B cell (primary cell): ENCODE data around the gene PHACTR1. TPM values are rescaled to one million over a fixed set of nuclear protein-coding genes. Genes with fewer than 3 reads are reported as not detected.
A peak's percentile ranks its signal among the peaks of the same experiment; 100 is the strongest.

Experiments
- ATAC-seq: fragments of 200-7000 bp; cut with Tn5 transposase; one replicate; pipeline ENCODE4 v1.10.0; 2021; ENCODE audit warnings: low read depth, mild to moderate bottlenecking, moderate number of reproducible peaks, moderate library complexity
- CTCF ChIA-PET: fragments of 350-600 bp; sonication (Branson Sonifier 250); formaldehyde crosslinking; loops from one replicate; lab custom pipeline; 2021; ENCODE audit warnings: antibody characterized with exemption, inconsistent platforms; lab: Charles Lee
- POLR2A ChIA-PET: fragments of 350-600 bp; sonication (Branson Sonifier 250); formaldehyde crosslinking; loops from one replicate; lab custom pipeline; 2021; ENCODE audit warnings: antibody characterized with exemption; lab: Charles Lee
- DNase-seq: peaks from one replicate; pipeline ENCODE4 v3.0.0; 2013
- H2AFZ ChIP-seq: 2 replicates; pipeline ENCODE4 v1.6.1; 2012; ENCODE audit warnings: mild to moderate bottlenecking, low read depth, low read length; ENCODE audit not compliant: insufficient read depth, poor library complexity, severe bottlenecking
- H3K27ac ChIP-seq, 2 donors: 1 replicate in 1 of 2; 2 replicates in 1 of 2; pipeline ENCODE4 v1.5.1; 2012 to 2013; ENCODE audit warnings: low read length in 2 of 2, mild to moderate bottlenecking in 2 of 2, moderate library complexity in 1 of 2
- H3K27me3 ChIP-seq, 4 experiments: fragments of 200-600 bp in 1 of 4; sonication (generic) in 1 of 4; replicated peaks in 1 of 4; 1 replicate in 2 of 4; 2 replicates in 2 of 4; pipeline versions ENCODE4 v1.6.1 to v1.7.0; 2013 to 2016; ENCODE audit warnings: low read length in 3 of 4, mild to moderate bottlenecking in 2 of 4, mixed read lengths in 1 of 4, moderate library complexity in 1 of 4; ENCODE audit not compliant: insufficient read depth in 4 of 4, control insufficient read depth in 3 of 4; ENCODE audit errors: control extremely low read depth in 1 of 4
- H3K36me3 ChIP-seq, 2 experiments: replicated peaks in 1 of 2; 1 replicate in 1 of 2; 2 replicates in 1 of 2; pipeline versions ENCODE4 v1.6.1 to v1.7.1; 2013; ENCODE audit warnings: low read length in 1 of 2; ENCODE audit not compliant: insufficient read depth in 2 of 2, control insufficient read depth in 1 of 2; ENCODE audit errors: control extremely low read depth in 1 of 2, extremely low read depth in 1 of 2
- H3K4me1 ChIP-seq, 2 donors: fragments of 200-600 bp in 1 of 2; sonication (generic) in 1 of 2; 1 replicate in 1 of 2; 2 replicates in 1 of 2; pipeline versions ENCODE4 v1.5.1 to v1.6.1; 2013 to 2017; ENCODE audit warnings: low read length in 2 of 2; ENCODE audit not compliant: control insufficient read depth in 2 of 2, insufficient read depth in 2 of 2
- H3K4me2 ChIP-seq: replicated peaks from 2 replicates; pipeline ENCODE3; 2012; ENCODE audit warnings: mild to moderate bottlenecking, low read depth, low read length; ENCODE audit not compliant: poor library complexity, severe bottlenecking
- H3K4me3 ChIP-seq, 5 experiments: fragments of 200-600 bp in 1 of 5; sonication (generic) in 1 of 5; 1 replicate in 3 of 5; 2 replicates in 2 of 5; pipeline versions ENCODE4 v1.5.1 to v1.7.0; 2011 to 2016; ENCODE audit warnings: low read length in 4 of 5, mild to moderate bottlenecking in 4 of 5, low read depth in 2 of 5, control low read depth in 1 of 5, moderate library complexity in 1 of 5; ENCODE audit not compliant: insufficient read depth in 1 of 5; ENCODE audit errors: control extremely low read depth in 1 of 5, extremely low read depth in 1 of 5
- H3K79me2 ChIP-seq: fragments of 200-600 bp; sonication (generic); one replicate; pipeline ENCODE4 v1.6.0; 2016; ENCODE audit warnings: low read length; ENCODE audit not compliant: control insufficient read depth, insufficient read depth
- H3K9ac ChIP-seq: fragments of 200-600 bp; sonication (generic); 2 replicates; pipeline ENCODE4 v1.6.1; 2017; ENCODE audit warnings: mild to moderate bottlenecking, low read length, moderate library complexity
- H3K9me3 ChIP-seq, 3 donors: one replicate each; pipeline versions ENCODE4 v1.6.1 to v1.7.1; 2013; ENCODE audit warnings: low read length in 2 of 3; ENCODE audit not compliant: control insufficient read depth in 2 of 3, insufficient read depth in 1 of 3; ENCODE audit errors: control extremely low read depth in 1 of 3
- H4K20me1 ChIP-seq: 2 replicates; pipeline ENCODE4 v1.6.0; 2012; ENCODE audit warnings: mild to moderate bottlenecking, low read length; ENCODE audit not compliant: insufficient read depth, control insufficient read depth, poor library complexity, severe bottlenecking
- H3K27ac Mint-ChIP-seq: one replicate; pipeline ENCODE4 v1.8.0; 2021; ENCODE audit warnings: mixed read lengths
- H3K27me3 Mint-ChIP-seq: one replicate; pipeline ENCODE4 v1.8.0; 2021; ENCODE audit warnings: mixed read lengths
- H3K4me1 Mint-ChIP-seq: one replicate; pipeline ENCODE4 v1.8.0; 2021; ENCODE audit warnings: mixed read lengths
- H3K4me3 Mint-ChIP-seq: one replicate; pipeline ENCODE4 v1.8.0; 2021; ENCODE audit warnings: mixed read lengths
- H3K9me3 Mint-ChIP-seq: one replicate; pipeline ENCODE4 v1.8.0; 2022; ENCODE audit warnings: mixed read lengths; ENCODE audit not compliant: insufficient read depth
- CTCF ChIP-seq: fragments of 200-600 bp; IDR thresholded peaks from one replicate; pipeline ENCODE4 v1.8.0; 2022; ENCODE audit warnings: antibody characterized with exemption, mild to moderate bottlenecking
- EZH2 ChIP-seq: IDR thresholded peaks from 2 replicates; pipeline ENCODE4 v1.6.1; 2012; ENCODE audit warnings: borderline replicate concordance, low read depth, mild to moderate bottlenecking, moderate library complexity, low read length; ENCODE audit not compliant: insufficient read depth, poor library complexity, severe bottlenecking
- WGBS: methylation state at CpG from one replicate; pipeline ENCODE4 v1.1.5; 2013; ENCODE audit warnings: missing lambda C conversion rate; ENCODE audit not compliant: insufficient coverage; 5-methylcytosine and 5-hydroxymethylcytosine counted together
- intact Hi-C: fragments of 100-400 bp; cut with micrococcal nuclease; formaldehyde crosslinking; loops from one replicate; pipeline ENCODE4 v1.10.0; 2022
- polyA plus RNA-seq: library from polyadenylated mRNA; depleted of rRNA; stranded (reverse); fragments of >200 nt; gene quantifications from 2 replicates; pipeline ENCODE4 v1.2.3, GENCODE V29; 2012
- total RNA-seq, 2 donors: library from RNA; stranded (reverse); fragments of 120-200 nt in 1 of 2; gene quantifications; 1 replicate in 1 of 2; 2 replicates in 1 of 2; pipeline versions ENCODE4 v1.2.3 to v1.2.4, GENCODE V29; 2013 to 2022

Gene PHACTR1
- total and polyA plus RNA-seq, 2 donors (not counting 1 experiment from before 2014, with no cell fraction given): 30.2 to 129 TPM

GRCh38 chr6:12962529-12962928, 246.0 kb downstream of the PHACTR1 start:
- peaks cover 0 to 13% (median 8%) of the 10 kb centered on the region in 4 experiments for H3K27me3 ChIP-seq
- H3K9ac ChIP-seq: no peak overlapping the region
- ChIA-PET POLR2A (no interaction called here), CTCF (no interaction called here)
- no peaks in the 10 kb centered on the region for H3K79me2 ChIP-seq
- DNase-seq (no peak), ATAC-seq (no peak)
- intact Hi-C loops: no loop called here
- H4K20me1 ChIP-seq: no peaks in the 10 kb centered on the region
- no peak for TF ChIP-seq CTCF
- TF ChIP-seq EZH2: no peak
- H3K4me3 Mint-ChIP-seq: no peak overlapping the region
- no peaks in the 10 kb centered on the region for H3K36me3 ChIP-seq
- H3K9me3 ChIP-seq: no peaks in the 10 kb centered on the region
- H3K27me3 Mint-ChIP-seq: peaks cover 34% of the 10 kb centered on the region
- no peak overlapping the region for H2AFZ ChIP-seq
- H3K27ac Mint-ChIP-seq: no peak overlapping the region
- H3K4me3 ChIP-seq: no peak overlapping the region
- no peak overlapping the region for H3K27ac ChIP-seq
- peak overlapping the region; percentile 20 for H3K4me2 ChIP-seq
- 67% methylated on average over 1 of the region's 1 CpG for WGBS
- H3K9me3 Mint-ChIP-seq: no peaks in the 10 kb centered on the region
- H3K4me1 Mint-ChIP-seq: peaks cover 20% of the 10 kb centered on the region
- peaks cover 15 to 18% of the 10 kb centered on the region in 2 donors for H3K4me1 ChIP-seq

DNA sequence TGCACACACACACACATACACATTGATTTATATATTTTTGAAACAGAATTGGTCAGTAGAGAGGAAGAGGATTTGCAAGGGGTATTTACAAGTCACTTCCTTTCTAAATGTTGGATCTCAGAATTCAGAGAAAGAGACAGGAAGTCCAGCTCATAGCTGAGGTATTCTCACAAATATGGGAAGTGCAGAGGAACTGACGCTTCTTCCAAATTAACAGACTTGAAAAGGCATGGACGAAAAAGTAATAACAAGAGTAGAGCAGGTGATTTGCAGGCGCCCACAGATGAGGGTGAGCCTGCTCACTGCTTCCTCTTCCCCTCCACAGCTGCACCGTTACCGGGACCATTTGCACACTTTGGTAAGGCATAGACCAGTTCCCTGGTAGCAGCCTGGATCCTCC, 246.4 kb downstream of the PHACTR1 start:
- POLR2A ChIA-PET: no interaction called here
- Histone ChIP-seq H3K9ac (no peak overlapping the region), H3K4me2 (peak overlapping the region; percentile 20)

More for the DNA sequence above, 246.4 kb downstream of the PHACTR1 start:
- intact Hi-C loops: no loop called here
- Mint-ChIP-seq H3K9me3 (no peaks in the 10 kb centered on the region), H3K4me1 (peaks cover 15% of the 10 kb centered on the region), H3K27me3 (peaks cover 34% of the 10 kb centered on the region), H3K4me3 (no peak overlapping the region), H3K27ac (no peak overlapping the region)
- Histone ChIP-seq H3K4me3 (no peak overlapping the region), H2AFZ (peak overlapping the region; percentile 55), H3K9me3 (no peaks in the 10 kb centered on the region), H3K27me3 (peaks cover 0 to 8% (median 4%) of the 10 kb centered on the region in 4 experiments), H3K27ac (no peak overlapping the region), H3K79me2 (no peaks in the 10 kb centered on the region), H4K20me1 (no peaks in the 10 kb centered on the region), H3K4me1 (peaks cover 11 to 13% of the 10 kb centered on the region in 2 donors), H3K36me3 (no peaks in the 10 kb centered on the region)
- TF ChIP-seq CTCF (no peak), EZH2 (no peak)
- DNase-seq: no peak
- CTCF ChIA-PET: interaction anchor here (0.7 kb wide), 1 partner anchor 1310 kb away, joined by 3 read pairs; no protein-coding TSS in a partner anchor
- 0% methylated on average over 3 of the region's 5 CpGs for WGBS
- no peak for ATAC-seq
